ENCODE results near the gene BTBD16. TPM values are rescaled to one million over a fixed set of nuclear protein-coding genes. Genes with fewer than 3 reads are reported as not detected.

The BTBD16 gene
- total RNA-seq, 1 donor from 2014 or later: not detected

GRCh38 chr10:122273966-122274545, 3.0 kb downstream of the BTBD16 start:
- Mint-ChIP-seq H3K27ac (no peak overlapping the region), H3K4me1 (no peaks in the 10 kb centered on the region), H3K9me3 (no peaks in the 10 kb centered on the region), H3K4me3 (no peak overlapping the region), H3K36me3 (ENCODE audit: low read depth) (no peaks in the 10 kb centered on the region), H3K27me3 (peaks cover 3% of the 10 kb centered on the region)
- no peak for DNase-seq
- intact Hi-C loops (cut with micrococcal nuclease): no loop called here

DNA sequence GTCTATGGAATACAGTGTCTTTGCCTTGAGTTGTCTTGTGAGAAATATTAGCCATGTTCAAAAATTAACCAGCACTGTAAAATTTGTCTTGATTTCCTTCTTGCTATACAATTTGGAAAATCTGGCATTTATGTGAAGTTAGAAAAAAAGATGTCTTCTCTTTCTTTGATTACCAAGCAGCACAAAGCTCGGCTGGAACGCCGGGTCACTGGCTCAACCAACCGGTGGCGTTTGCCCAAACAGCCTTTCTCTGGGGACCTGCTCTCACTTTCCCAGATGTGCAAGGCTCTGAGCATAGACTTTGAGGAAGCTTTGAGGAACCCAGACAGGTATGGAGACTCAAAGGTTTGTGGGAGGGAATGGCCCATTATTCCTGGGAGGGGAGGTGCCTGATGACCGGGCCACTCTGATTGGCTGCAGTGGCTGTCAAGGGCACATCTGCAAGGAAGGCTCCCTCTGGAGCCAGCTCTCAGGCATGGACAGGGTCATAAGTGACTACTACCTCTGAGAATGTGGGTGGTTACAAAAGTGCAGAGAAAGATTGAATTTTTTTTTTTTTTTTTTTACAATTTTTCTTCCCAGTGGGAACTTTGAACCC, 5.6 kb downstream of the BTBD16 start:
- no peak for DNase-seq
- Mint-ChIP-seq H3K4me3 (no peak overlapping the region), H3K27me3 (peaks cover 7% of the 10 kb centered on the region), H3K27ac (no peak overlapping the region), H3K4me1 (no peaks in the 10 kb centered on the region), H3K36me3 (ENCODE audit: low read depth) (no peaks in the 10 kb centered on the region), H3K9me3 (no peaks in the 10 kb centered on the region)
- intact Hi-C loops (cut with micrococcal nuclease): no loop called here

DNA sequence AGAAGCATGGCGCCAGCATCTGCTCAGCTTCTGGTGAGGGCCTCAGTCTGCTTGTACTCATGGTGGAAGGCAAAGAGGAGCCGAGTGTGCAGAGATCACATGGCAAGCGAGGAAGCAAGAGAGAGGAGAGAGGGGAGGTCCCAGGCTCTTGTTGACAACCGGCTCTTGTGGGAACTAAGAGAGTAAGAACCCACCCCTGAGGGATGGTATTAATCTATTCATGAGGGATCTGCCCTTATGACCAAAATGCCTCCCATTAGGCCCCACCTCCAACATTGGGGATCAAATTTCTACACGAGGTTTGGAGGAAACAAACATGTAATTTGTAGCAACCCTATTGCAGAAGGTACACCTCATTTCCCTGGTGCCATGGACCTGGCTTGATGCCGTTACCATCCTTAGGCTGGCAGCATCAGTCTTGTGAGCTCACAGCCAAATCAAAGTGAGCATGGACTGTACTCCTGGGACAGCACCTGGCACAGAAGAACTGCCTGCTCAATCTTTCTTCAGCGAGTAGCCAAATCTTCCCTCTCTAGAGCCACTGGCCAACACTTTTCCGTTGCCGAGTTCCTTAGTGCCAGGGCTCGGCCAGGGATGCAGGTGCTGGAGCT, 6.5 kb downstream of the BTBD16 start:
- H3K4me1 Mint-ChIP-seq: no peaks in the 10 kb centered on the region
- intact Hi-C loops (cut with micrococcal nuclease): no loop called here
- H3K27me3 Mint-ChIP-seq: peaks cover 7% of the 10 kb centered on the region
- H3K4me3 Mint-ChIP-seq: no peak overlapping the region
- no peaks in the 10 kb centered on the region for H3K36me3 Mint-ChIP-seq (ENCODE audit: low read depth)
- no peaks in the 10 kb centered on the region for H3K9me3 Mint-ChIP-seq
- DNase-seq: no peak
- H3K27ac Mint-ChIP-seq: no peak overlapping the region

- no peaks in the 10 kb centered on the region for H3K9me3 Mint-ChIP-seq
- H3K36me3 Mint-ChIP-seq (ENCODE audit: low read depth): no peaks in the 10 kb centered on the region
- no peak overlapping the region for H3K27ac Mint-ChIP-seq
- peak; percentile 62 for DNase-seq
- no peaks in the 10 kb centered on the region for H3K4me1 Mint-ChIP-seq
- intact Hi-C loops (cut with micrococcal nuclease): no loop called here
- H3K4me3 Mint-ChIP-seq: no peak overlapping the region
- H3K27me3 Mint-ChIP-seq: peaks cover 7% of the 10 kb centered on the region
Observed at GRCh38 chr10:122279725-122280141, 8.6 kb downstream of the BTBD16 start.

GRCh38 chr10:122280156-122280555, 9.1 kb downstream of the BTBD16 start:
- DNase-seq: no peak
- intact Hi-C loops (cut with micrococcal nuclease): no loop called here
- Mint-ChIP-seq H3K27me3 (peaks cover 10% of the 10 kb centered on the region), H3K4me3 (no peak overlapping the region), H3K9me3 (no peaks in the 10 kb centered on the region), H3K36me3 (ENCODE audit: low read depth) (no peaks in the 10 kb centered on the region), H3K4me1 (no peaks in the 10 kb centered on the region), H3K27ac (no peak overlapping the region)

DNA sequence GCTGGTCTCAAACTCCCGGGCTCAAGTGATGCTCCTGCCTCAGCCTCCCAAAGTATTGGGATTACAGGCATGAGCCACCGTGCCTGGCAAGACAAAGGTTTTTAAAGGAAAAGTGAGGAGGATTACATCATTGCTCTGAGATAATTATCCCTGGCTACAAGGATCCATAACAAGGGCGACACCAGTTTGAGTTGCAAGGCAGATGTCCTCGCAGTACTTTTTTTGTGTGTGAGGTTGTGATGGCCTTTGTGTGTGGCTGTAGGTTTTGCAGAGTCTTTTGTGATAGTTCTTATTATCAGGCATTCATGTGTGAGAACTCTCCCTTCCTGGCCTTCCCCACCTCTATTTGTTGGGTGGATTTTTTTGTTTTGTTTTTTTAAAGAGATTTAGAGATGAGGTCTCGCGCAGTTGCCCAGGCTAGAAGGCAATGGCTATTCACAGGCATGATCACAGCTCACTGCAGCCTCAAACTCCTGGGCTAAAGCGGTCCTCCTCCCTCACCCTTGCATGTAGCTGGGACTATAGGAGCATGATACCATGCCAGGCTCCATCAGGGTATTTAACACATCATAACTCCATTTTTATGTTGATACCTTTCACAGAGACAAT, 10.0 kb downstream of the BTBD16 start:
- no peaks in the 10 kb centered on the region for H3K36me3 Mint-ChIP-seq (ENCODE audit: low read depth)
- no peaks in the 10 kb centered on the region for H3K9me3 Mint-ChIP-seq
- peaks cover 10% of the 10 kb centered on the region for H3K27me3 Mint-ChIP-seq
- intact Hi-C loops (cut with micrococcal nuclease): no loop called here
- H3K27ac Mint-ChIP-seq: no peak overlapping the region
- no peak overlapping the region for H3K4me3 Mint-ChIP-seq
- no peaks in the 10 kb centered on the region for H3K4me1 Mint-ChIP-seq
- DNase-seq: no peak

- no peak overlapping the region for H3K4me3 Mint-ChIP-seq
- peaks cover 10% of the 10 kb centered on the region for H3K27me3 Mint-ChIP-seq
- H3K27ac Mint-ChIP-seq: no peak overlapping the region
- H3K4me1 Mint-ChIP-seq: no peaks in the 10 kb centered on the region
- no peak for DNase-seq
- no peaks in the 10 kb centered on the region for H3K9me3 Mint-ChIP-seq
- intact Hi-C loops (cut with micrococcal nuclease): no loop called here
- H3K36me3 Mint-ChIP-seq (ENCODE audit: low read depth): no peaks in the 10 kb centered on the region
Observed at GRCh38 chr10:122281751-122282150, 10.7 kb downstream of the BTBD16 start.

DNA sequence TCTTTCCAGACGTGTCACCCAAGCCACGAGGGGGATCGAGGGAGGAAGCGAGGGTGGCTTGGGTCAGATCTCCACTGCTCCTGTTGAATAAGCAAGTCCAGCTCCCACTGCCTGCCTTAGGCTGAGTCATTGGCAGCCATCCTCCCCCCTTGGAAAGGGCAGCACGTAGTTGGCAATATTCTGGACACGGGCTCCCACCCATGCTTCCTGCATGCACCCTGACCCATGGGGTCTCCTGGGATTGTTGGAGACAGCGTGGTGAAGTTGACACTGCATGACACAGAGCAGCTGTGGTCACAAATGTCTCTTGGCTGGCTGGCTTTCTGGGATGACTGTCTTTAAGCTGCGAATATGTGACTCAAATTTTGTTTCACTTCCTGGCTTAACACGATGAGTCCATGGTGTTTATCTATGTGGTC, 11.2 kb downstream of the BTBD16 start:
- intact Hi-C loops (cut with micrococcal nuclease): no loop called here
- Mint-ChIP-seq H3K36me3 (ENCODE audit: low read depth) (no peaks in the 10 kb centered on the region), H3K27ac (no peak overlapping the region), H3K4me3 (no peak overlapping the region), H3K9me3 (no peaks in the 10 kb centered on the region), H3K4me1 (no peaks in the 10 kb centered on the region), H3K27me3 (peaks cover 10% of the 10 kb centered on the region)
- no peak for DNase-seq

DNA sequence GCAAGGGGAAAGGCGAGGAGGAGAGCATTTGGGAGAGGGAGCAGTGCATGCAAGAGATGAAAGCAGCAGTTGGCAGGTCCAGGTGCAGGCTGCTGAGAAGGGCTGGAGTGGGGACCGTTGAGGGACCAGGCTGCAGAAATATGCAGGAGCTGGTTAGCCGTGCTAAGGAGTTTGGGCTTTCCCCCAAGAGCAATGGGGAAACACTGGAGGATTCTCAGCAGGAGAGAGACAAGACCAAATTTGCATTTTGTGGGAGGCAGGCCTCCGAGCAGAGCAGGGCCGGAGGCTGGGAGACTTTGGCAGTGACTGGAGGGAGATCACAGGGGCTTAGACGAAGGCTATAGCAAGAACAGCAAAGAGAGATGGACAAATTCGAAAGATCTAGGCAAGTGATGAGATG, 11.8 kb downstream of the BTBD16 start:
- Mint-ChIP-seq H3K4me1 (no peaks in the 10 kb centered on the region), H3K27ac (no peak overlapping the region), H3K27me3 (peaks cover 10% of the 10 kb centered on the region), H3K9me3 (no peaks in the 10 kb centered on the region), H3K4me3 (no peak overlapping the region), H3K36me3 (ENCODE audit: low read depth) (no peaks in the 10 kb centered on the region)
- DNase-seq: no peak
- intact Hi-C loops (cut with micrococcal nuclease): no loop called here

DNA sequence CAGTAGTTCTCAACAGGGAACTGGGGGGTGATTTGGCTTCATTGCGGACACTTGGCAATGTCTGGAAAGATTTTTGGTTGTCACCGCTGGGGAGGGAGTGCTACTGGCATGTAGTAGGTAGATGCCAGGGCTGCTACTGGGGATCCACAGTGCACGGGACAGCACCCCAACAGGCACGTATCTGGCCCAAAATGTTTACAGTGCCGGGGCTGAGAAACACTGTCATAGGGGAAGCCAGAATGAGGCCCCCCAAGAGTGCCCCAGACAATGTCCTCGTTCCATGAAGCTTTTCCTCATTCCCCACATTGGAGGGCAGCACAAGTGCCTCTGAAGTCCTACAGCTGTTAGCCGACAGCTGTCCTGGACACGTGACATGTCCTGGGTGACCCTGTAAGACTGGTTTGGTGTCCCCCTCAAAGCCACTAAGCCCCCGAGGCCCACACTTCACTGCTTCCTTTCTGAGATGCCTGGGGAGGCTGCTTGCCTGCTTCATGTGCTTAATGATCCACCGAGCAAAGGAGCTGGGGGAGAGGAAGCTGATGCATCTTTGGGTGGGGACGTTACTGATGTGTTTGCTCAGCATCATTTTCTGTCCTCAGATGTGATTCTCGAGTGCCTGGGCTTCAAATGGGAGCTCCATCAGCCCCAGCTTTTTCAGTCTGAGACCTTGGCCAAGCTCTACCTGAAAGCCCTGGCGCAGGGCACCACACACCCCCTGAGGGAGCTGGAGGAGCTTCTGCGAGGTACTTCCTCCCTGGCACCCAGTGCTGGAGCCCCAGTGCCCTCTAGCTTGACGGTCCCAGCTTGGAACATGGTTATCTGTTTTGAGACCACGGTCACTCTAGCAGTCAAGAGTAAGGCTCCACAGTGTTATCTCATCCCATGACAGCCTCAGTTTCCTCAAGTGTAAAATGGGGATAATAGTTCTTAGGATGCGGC, 14.7 kb downstream of the BTBD16 start:
- Mint-ChIP-seq H3K9me3 (no peaks in the 10 kb centered on the region), H3K4me3 (no peak overlapping the region), H3K36me3 (ENCODE audit: low read depth) (no peaks in the 10 kb centered on the region), H3K4me1 (no peaks in the 10 kb centered on the region), H3K27ac (no peak overlapping the region), H3K27me3 (peaks cover 4% of the 10 kb centered on the region)
- no peak for DNase-seq
- intact Hi-C loops (cut with micrococcal nuclease): no loop called here

GRCh38 chr10:122286867-122287266, 15.8 kb downstream of the BTBD16 start:
- H3K27ac Mint-ChIP-seq: no peak overlapping the region
- peaks cover 4% of the 10 kb centered on the region for H3K27me3 Mint-ChIP-seq
- no peaks in the 10 kb centered on the region for H3K4me1 Mint-ChIP-seq
- no peaks in the 10 kb centered on the region for H3K9me3 Mint-ChIP-seq
- no peak overlapping the region for H3K4me3 Mint-ChIP-seq
- no peaks in the 10 kb centered on the region for H3K36me3 Mint-ChIP-seq (ENCODE audit: low read depth)
- no peak for DNase-seq
- intact Hi-C loops (cut with micrococcal nuclease): no loop called here

- Mint-ChIP-seq H3K4me3 (no peak overlapping the region), H3K9me3 (no peaks in the 10 kb centered on the region), H3K27me3 (peaks cover 4% of the 10 kb centered on the region), H3K4me1 (no peaks in the 10 kb centered on the region), H3K27ac (no peak overlapping the region), H3K36me3 (ENCODE audit: low read depth) (no peaks in the 10 kb centered on the region)
- no peak for DNase-seq
- intact Hi-C loops (cut with micrococcal nuclease): no loop called here
Observed at GRCh38 chr10:122287570-122287969, 16.5 kb downstream of the BTBD16 start.

GRCh38 chr10:122288262-122288661, 17.2 kb downstream of the BTBD16 start:
- Mint-ChIP-seq H3K27ac (no peak overlapping the region), H3K4me3 (no peak overlapping the region), H3K9me3 (no peaks in the 10 kb centered on the region), H3K4me1 (no peaks in the 10 kb centered on the region), H3K27me3 (peaks cover 7% of the 10 kb centered on the region), H3K36me3 (ENCODE audit: low read depth) (no peaks in the 10 kb centered on the region)
- no peak for DNase-seq
- intact Hi-C loops (cut with micrococcal nuclease): no loop called here

DNA sequence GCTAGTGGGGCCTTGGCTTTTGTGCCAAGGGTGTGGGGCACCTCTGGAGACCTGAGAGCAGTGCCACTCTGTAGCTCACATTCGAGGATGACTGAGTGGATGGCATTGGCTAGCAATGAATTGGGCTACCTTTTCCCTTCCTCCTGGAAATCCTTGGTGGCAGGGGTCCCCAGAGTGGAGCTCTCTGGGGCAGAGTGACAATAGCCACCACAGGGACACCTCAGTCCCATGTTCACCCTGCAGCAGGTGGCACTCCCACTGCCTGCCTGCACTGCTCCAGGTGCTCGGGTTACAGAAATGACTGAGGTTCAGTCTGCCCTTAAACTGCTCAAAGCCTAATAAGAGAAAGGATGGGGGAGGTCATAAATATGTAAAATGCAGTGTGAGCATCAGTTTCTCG, 17.8 kb downstream of the BTBD16 start:
- no peaks in the 10 kb centered on the region for H3K36me3 Mint-ChIP-seq (ENCODE audit: low read depth)
- H3K27ac Mint-ChIP-seq: no peak overlapping the region
- H3K9me3 Mint-ChIP-seq: no peaks in the 10 kb centered on the region
- H3K4me1 Mint-ChIP-seq: no peaks in the 10 kb centered on the region
- intact Hi-C loops (cut with micrococcal nuclease): no loop called here
- no peak for DNase-seq
- no peak overlapping the region for H3K4me3 Mint-ChIP-seq
- peaks cover 7% of the 10 kb centered on the region for H3K27me3 Mint-ChIP-seq
